ENCODE data around the gene COL23A1.

DNA sequence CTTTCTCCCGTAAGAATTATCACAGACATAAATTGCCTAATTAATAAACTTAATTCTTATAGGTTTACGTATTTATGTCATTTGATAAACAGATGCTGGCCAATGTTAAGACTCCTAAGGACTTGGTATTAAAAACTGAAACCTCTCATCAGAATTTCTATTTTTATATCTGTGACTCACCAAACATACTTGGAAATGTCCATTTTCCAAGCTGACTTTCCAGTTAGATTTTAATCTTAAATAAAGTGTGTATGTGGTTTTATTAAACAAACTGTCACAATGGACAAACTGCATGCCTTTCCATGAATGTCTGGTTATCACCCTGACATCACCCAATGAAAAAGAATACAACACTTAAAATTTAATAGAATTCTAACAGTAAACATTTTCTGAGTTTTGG lies 12.6 kb upstream of the COL23A1 start:
- TF ChIP-seq EZH2 (IDR thresholded peaks at IDR 0.05; ENCODE audit: low read length) = no peak
- TF ChIP-seq, protein P1, sequence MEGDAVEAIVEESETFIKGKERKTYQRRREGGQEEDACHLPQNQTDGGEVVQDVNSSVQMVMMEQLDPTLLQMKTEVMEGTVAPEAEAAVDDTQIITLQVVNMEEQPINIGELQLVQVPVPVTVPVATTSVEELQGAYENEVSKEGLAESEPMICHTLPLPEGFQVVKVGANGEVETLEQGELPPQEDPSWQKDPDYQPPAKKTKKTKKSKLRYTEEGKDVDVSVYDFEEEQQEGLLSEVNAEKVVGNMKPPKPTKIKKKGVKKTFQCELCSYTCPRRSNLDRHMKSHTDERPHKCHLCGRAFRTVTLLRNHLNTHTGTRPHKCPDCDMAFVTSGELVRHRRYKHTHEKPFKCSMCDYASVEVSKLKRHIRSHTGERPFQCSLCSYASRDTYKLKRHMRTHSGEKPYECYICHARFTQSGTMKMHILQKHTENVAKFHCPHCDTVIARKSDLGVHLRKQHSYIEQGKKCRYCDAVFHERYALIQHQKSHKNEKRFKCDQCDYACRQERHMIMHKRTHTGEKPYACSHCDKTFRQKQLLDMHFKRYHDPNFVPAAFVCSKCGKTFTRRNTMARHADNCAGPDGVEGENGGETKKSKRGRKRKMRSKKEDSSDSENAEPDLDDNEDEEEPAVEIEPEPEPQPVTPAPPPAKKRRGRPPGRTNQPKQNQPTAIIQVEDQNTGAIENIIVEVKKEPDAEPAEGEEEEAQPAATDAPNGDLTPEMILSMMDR (optimal IDR thresholded peaks at IDR 0.05 in 1 of 3, IDR thresholded peaks at IDR 0.05 in 1 of 3, conservative IDR thresholded peaks at IDR 0.05 in 1 of 3; ENCODE audit: extremely low read depth in 1 of 3, insufficient read depth in 2 of 3, low read length in 3 of 3) = no peak
